OCI-LY7 (cell line): ENCODE measurements around the gene TTC9B. TPM values are rescaled to one million over a fixed set of nuclear protein-coding genes. Genes with fewer than 3 reads are reported as not detected.

Source experiments
- BruUV-seq: library from RNA; stranded (reverse); fragments of 400-500 nt; replicated peaks from 2 replicates; lab custom pipeline; 2021; lab: Mats Ljungman, UMichigan
- CTCF ChIA-PET: fragments of 300-600 bp; sonication (Branson Sonifier 250); formaldehyde crosslinking; loops from one replicate; lab custom pipeline; 2022; ENCODE audit warnings: antibody characterized with exemption; ENCODE audit not compliant: unreplicated experiment; lab: Charles Lee
- POLR2A ChIA-PET: fragments of 300-600 bp; sonication (Branson Sonifier 250); formaldehyde crosslinking; loops from one replicate; lab custom pipeline; 2022; ENCODE audit warnings: antibody characterized with exemption; lab: Charles Lee
- DNase-seq: peaks from one replicate; pipeline ENCODE4 v3.0.0-alpha.2; 2015; ENCODE audit warnings: low spot score
- H2AFZ ChIP-seq: fragments of 200-600 bp; sonication (generic), shearing (Covaris generic); 2 replicates; pipeline ENCODE4 v1.6.1; 2014; ENCODE audit warnings: mild to moderate bottlenecking, antibody characterized with exemption, low read length, moderate library complexity
- H3K27ac ChIP-seq: fragments of 200-600 bp; sonication (generic); 2 replicates; pipeline ENCODE4 v1.5.1; 2014; ENCODE audit warnings: mixed run types, low read depth, mild to moderate bottlenecking, moderate library complexity, low read length, inconsistent platforms; ENCODE audit not compliant: poor library complexity, severe bottlenecking
- H3K36me3 ChIP-seq: fragments of 200-600 bp; sonication (generic); 2 replicates; pipeline ENCODE4 v1.6.1; 2014; ENCODE audit warnings: mild to moderate bottlenecking, antibody characterized with exemption, low read length, moderate library complexity, mixed read lengths; ENCODE audit not compliant: insufficient read depth
- H3K4me1 ChIP-seq: fragments of 200-600 bp; sonication (generic); 2 replicates; pipeline ENCODE4 v1.5.1; 2014; ENCODE audit warnings: mild to moderate bottlenecking, low read length; ENCODE audit not compliant: insufficient read depth, poor library complexity, severe bottlenecking
- H3K4me2 ChIP-seq: fragments of 200-600 bp; sonication (generic); 2 replicates; pipeline ENCODE4 v1.6.1; 2014; ENCODE audit warnings: mild to moderate bottlenecking, low read length
- H3K4me3 ChIP-seq: fragments of 200-600 bp; sonication (generic); 2 replicates; pipeline ENCODE4 v1.5.1; 2014; ENCODE audit warnings: mild to moderate bottlenecking, low read depth, low read length; ENCODE audit not compliant: poor library complexity, severe bottlenecking
- H3K79me2 ChIP-seq: fragments of 200-600 bp; sonication (generic); 2 replicates; pipeline ENCODE4 v1.6.1; 2016; ENCODE audit warnings: low read depth, mild to moderate bottlenecking, low read length, moderate library complexity, mixed read lengths; ENCODE audit not compliant: insufficient read depth
- H3K9me2 ChIP-seq: fragments of 200-600 bp; sonication (generic); 2 replicates; pipeline ENCODE4 v1.6.1; 2016; ENCODE audit warnings: mild to moderate bottlenecking, low read length, mixed read lengths; ENCODE audit not compliant: insufficient read depth
- H3K9me3 ChIP-seq: fragments of 200-600 bp; sonication (generic); 2 replicates; pipeline ENCODE4 v1.6.1; 2014; ENCODE audit warnings: mild to moderate bottlenecking, mixed run types, low read length, mixed read lengths
- H4K20me1 ChIP-seq: fragments of 200-600 bp; sonication (generic); 2 replicates; pipeline ENCODE4 v1.6.1; 2014; ENCODE audit warnings: mild to moderate bottlenecking, antibody characterized with exemption, low read length, moderate library complexity, mixed read lengths; ENCODE audit not compliant: insufficient read depth
- CTCF ChIP-seq: fragments of 200-600 bp; sonication (generic); conservative IDR thresholded peaks from 2 replicates; pipeline ENCODE4 v1.5.1; 2014; ENCODE audit warnings: mild to moderate bottlenecking, antibody characterized with exemption, low read length, moderate library complexity, mixed read lengths
- EZH2phosphoT487 ChIP-seq: fragments of 200-600 bp; sonication (generic); IDR thresholded peaks from 2 replicates; pipeline ENCODE4 v1.6.1; 2018; ENCODE audit warnings: low read depth, borderline replicate concordance, mild to moderate bottlenecking, mixed run types, antibody characterized with exemption, low read length, moderate library complexity, mixed read lengths
- intact Hi-C: fragments of 100-400 bp; cut with micrococcal nuclease; formaldehyde crosslinking; loops from one replicate; pipeline ENCODE4 v1.10.0; 2022; ENCODE audit not compliant: unreplicated experiment
- total RNA-seq, 2 experiments: library from RNA; depleted of rRNA in 1 of 2; stranded (reverse); fragments of >200 nt in 1 of 2; shearing (Covaris generic) in 1 of 2; gene quantifications; 2 replicates each; pipeline ENCODE4 v1.2.3, GENCODE V29; 2014 to 2022

The TTC9B gene
- total RNA-seq, 2 experiments from 2014 or later, result not detected

DNA sequence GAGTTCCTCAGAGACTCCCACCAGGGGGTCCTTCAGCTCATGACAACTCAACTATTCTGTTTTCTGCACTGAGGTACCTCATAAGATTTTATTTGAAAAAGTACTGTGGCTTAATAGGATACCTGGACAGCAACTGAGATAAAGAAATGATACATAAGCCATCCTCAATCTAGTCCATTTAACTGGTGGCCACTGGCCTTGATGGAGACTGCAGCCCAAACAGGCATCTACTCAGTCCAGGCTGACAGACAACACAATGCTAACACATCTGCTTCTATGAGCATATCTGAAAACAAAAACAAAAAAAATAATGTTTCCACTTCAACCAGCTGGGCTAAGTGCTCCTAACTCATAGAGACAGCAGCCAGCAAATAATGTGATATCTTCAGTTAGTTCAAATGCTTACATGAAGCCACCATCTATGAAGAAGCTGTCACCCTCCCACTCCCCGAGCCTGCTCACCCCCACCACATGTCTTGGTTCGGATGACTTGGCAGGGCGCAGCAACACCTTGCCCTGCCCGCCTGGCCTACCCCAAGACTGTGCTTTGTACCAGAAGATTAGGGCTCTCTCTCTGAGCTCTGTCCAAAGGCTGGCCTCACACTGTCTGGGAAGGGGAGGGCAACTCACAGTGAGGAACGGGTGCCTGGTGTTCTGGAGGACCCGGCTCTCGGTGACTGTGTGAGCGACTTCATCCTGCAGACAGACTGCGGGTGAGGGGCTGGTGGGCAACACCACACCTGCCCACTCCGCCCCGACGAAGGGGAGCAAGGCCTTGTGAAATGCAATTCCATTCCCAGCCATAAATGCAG lies 21.4 kb upstream of the TTC9B start:
- ChIA-PET POLR2A (no interaction called here), CTCF (no interaction called here)
- H3K27ac ChIP-seq, result no peak overlapping the region
- H3K4me2 ChIP-seq, result no peak overlapping the region
- H3K79me2 ChIP-seq, result no peaks in the 10 kb centered on the region
- H2AFZ ChIP-seq, result no peak overlapping the region
- peaks cover 66% of the 10 kb centered on the region for H3K36me3 ChIP-seq
- H3K4me3 ChIP-seq, result no peak overlapping the region
- H3K9me3 ChIP-seq, result no peaks in the 10 kb centered on the region
- TF ChIP-seq CTCF, result no peak
- no peak for TF ChIP-seq EZH2phosphoT487
- no peaks in the 10 kb centered on the region for H4K20me1 ChIP-seq
- no TSS peak for BruUV-seq
- H3K4me1 ChIP-seq, result no peaks in the 10 kb centered on the region
- no peaks in the 10 kb centered on the region for H3K9me2 ChIP-seq
- intact Hi-C loops, result no loop called here
- no peak for DNase-seq

GRCh38 chr19:40238775-40239174 lies 20.6 kb upstream of the TTC9B start:
- no peak for DNase-seq
- BruUV-seq, result no TSS peak
- Histone ChIP-seq H3K4me3 (no peak overlapping the region), H3K79me2 (no peaks in the 10 kb centered on the region), H3K9me2 (no peaks in the 10 kb centered on the region), H3K36me3 (peaks cover 66% of the 10 kb centered on the region), H3K4me1 (no peaks in the 10 kb centered on the region), H2AFZ (no peak overlapping the region), H3K4me2 (no peak overlapping the region), H4K20me1 (no peaks in the 10 kb centered on the region), H3K9me3 (no peaks in the 10 kb centered on the region), H3K27ac (no peak overlapping the region)
- TF ChIP-seq EZH2phosphoT487, result no peak
- no peak for TF ChIP-seq CTCF
- CTCF ChIA-PET, result no interaction called here
- POLR2A ChIA-PET, result no interaction called here
- intact Hi-C loops, result no loop called here

DNA sequence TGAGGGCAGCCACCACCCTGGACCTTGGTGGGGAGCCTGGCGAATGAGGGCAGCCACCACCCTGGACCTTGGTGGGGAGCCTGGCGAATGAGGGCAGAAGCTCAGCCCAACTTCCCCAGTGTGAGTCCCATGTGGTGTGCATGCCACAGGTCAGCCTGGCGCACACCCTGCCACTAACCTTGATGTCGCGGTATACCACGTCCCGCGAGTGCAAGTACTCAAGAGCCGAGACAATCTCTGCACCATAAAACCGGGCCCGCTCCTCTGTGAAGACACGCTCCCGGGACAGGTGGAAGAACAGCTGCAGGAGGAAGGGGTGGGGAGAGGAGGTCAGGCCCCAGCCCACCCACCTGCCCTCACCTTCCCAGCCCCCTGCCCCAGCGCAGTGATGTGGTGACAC lies 19.6 kb upstream of the TTC9B start:
- no peak overlapping the region for H3K27ac ChIP-seq
- no peaks in the 10 kb centered on the region for H3K4me1 ChIP-seq
- intact Hi-C loops, result no loop called here
- no peak overlapping the region for H2AFZ ChIP-seq
- peaks cover 73% of the 10 kb centered on the region for H3K36me3 ChIP-seq
- H3K4me2 ChIP-seq, result no peak overlapping the region
- ChIA-PET CTCF (no interaction called here), POLR2A (interaction anchor here (0.6 kb wide), 1 partner anchor 53 kb away, joined by 4 read pairs; no protein-coding TSS in a partner anchor)
- H4K20me1 ChIP-seq, result no peaks in the 10 kb centered on the region
- DNase-seq, result no peak
- H3K9me3 ChIP-seq, result no peaks in the 10 kb centered on the region
- no peaks in the 10 kb centered on the region for H3K79me2 ChIP-seq
- no TSS peak for BruUV-seq
- TF ChIP-seq EZH2phosphoT487 (no peak), CTCF (no peak)
- H3K9me2 ChIP-seq, result no peaks in the 10 kb centered on the region
- no peak overlapping the region for H3K4me3 ChIP-seq
